GM12892 (cell line): Measurements from ENCODE around the gene MXD3.
"Not testable (repeated sequence)": the region's sequence is repeated elsewhere in the genome, so short reads cannot be mapped to it uniquely, and the experiment has no call there.

ENCODE experiments used
- POLR2A ChIP-seq: IDR thresholded peaks from 2 replicates; pipeline ENCODE4 v1.6.1; 2011; ENCODE audit warnings: low read depth, low read length, control low read depth
- POLR2AphosphoS5 ChIP-seq: IDR thresholded peaks from 2 replicates; pipeline ENCODE4 v1.6.1; 2011; ENCODE audit warnings: low read depth, low read length, control low read depth

DNA sequence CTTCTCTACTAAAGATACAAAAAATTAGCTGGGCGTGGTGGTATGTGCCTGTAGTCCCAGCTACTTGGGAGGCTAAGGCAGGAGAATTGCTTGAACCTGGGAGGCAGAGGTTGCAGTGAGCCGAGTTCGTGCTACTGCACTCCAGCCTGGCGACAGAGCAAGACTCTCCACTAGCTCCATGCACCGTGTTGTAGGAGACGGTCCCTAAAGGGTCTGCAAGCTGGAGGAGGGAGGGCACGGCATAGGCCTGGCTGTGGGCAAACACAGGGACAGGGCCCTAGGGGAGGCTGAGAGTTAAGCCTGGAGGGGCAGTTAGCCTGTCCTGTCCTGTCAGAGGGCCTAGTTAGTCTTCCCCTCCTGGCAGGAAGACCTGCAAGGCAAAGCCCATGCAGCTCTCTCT is 49.0 kb upstream of the MXD3 start:
- TF ChIP-seq POLR2A, POLR2AphosphoS5: not testable (repeated sequence)
